ENCODE results near the gene DAGLA.
A peak's percentile ranks its signal among the peaks of the same experiment; 100 is the strongest.
"Not testable (repeated sequence)": the region's sequence is repeated elsewhere in the genome, so short reads cannot be mapped to it uniquely, and the experiment has no call there.

DAGLA gene

DNA sequence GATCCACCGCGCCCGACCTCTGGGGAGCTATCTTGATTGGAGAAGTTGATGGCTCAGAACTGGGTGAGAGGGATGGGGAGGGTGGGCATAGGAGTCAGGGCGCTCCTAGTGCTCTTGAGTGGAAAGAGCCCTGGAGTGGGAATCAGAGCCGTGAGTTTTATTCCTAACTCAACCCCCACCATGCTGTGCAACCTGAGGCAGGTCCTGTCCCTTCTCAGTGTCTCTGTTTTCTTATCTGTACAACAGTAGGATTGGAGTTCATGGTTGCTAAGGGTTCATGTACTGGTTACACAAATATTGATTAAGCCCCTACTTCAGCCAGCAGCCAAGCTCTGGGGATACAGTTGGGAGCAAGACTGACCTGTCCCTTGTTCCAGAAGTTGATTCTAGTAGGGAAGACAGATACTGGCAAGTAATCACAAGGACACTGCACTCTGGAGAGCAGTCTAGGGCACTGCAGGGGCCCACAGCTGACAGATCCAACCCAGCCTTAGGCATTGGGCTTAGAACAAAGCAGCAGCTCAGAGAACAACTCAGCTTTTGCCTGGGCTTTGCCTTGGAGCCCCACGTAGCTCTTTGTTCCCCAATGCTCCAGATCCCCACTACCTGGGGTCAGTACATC lies 12.4 kb upstream of the DAGLA start:
- Histone ChIP-seq H3K4me1 (ENCODE audit: insufficient read depth, low read length) (no peaks in the 10 kb centered on the region), H3K9ac (ENCODE audit: low read depth, low read length) (no peak overlapping the region), H3K36me3 (ENCODE audit: insufficient read depth, low read length) (no peaks in the 10 kb centered on the region), H3K27ac (ENCODE audit: low read depth, low read length) (no peak overlapping the region), H3K27me3 (ENCODE audit: insufficient read depth, low read length) (no peaks in the 10 kb centered on the region), H3K4me3 (ENCODE audit: low read length) (no peak overlapping the region), H3K9me3 (ENCODE audit: insufficient read depth, low read depth, low read length) (no peaks in the 10 kb centered on the region)
- 84% methylated on average over 5 of the region's 6 CpGs for WGBS

DNA sequence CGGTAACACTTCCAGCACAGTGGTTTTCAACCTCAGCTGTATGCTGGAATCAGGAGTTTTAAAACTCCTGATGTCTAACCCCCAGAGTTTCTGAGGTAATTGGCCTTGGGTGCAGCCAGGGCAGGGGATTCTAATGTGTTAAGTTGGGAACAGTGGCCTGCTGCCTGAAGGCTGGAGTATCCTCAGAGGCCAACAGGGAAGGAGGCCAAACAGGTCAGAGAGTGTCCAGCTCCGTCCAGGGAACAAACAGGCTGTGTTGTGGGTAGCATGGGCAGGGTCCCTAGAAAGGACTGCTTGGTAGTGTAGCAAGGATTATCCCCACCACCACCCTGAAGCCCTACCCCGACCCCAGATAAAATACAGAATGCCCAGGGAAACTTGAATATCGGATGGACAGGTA lies 10.8 kb upstream of the DAGLA start:
- Histone ChIP-seq H3K4me3 (ENCODE audit: low read length) (no peak overlapping the region), H3K36me3 (ENCODE audit: insufficient read depth, low read length) (no peaks in the 10 kb centered on the region), H3K9me3 (ENCODE audit: insufficient read depth, low read depth, low read length) (no peaks in the 10 kb centered on the region), H3K27me3 (ENCODE audit: insufficient read depth, low read length) (no peaks in the 10 kb centered on the region), H3K4me1 (ENCODE audit: insufficient read depth, low read length) (no peaks in the 10 kb centered on the region), H3K9ac (ENCODE audit: low read depth, low read length) (no peak overlapping the region), H3K27ac (ENCODE audit: low read depth, low read length) (no peak overlapping the region)
- 89% methylated on average over 3 of the region's 4 CpGs for WGBS

DNA sequence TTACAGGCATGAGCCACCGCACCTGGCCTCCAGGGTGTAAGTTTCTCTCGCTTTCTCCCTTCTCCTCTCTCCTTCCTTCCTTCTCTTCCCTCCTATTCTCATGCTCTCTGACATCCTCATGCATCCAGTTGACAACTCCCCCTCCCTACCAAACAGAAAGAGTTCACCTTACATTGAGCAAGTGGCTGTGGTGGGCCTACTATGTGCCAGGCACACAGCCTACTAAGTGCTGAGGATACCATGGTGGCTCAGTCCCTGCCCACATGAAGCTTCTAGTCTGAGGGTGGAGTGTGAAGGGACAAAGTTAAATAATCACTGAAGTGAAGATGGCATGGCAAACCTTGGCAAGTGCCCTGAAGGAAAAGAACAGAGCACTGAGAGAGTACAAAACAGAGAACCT lies 9.6 kb upstream of the DAGLA start:
- no peaks in the 10 kb centered on the region for H3K27me3 ChIP-seq (ENCODE audit: insufficient read depth, low read length)
- 93% methylated on average over 2 of the region's 2 CpGs for WGBS
- H3K36me3 ChIP-seq (ENCODE audit: insufficient read depth, low read length), result no peaks in the 10 kb centered on the region
- no peak overlapping the region for H3K9ac ChIP-seq (ENCODE audit: low read depth, low read length)
- no peak overlapping the region for H3K27ac ChIP-seq (ENCODE audit: low read depth, low read length)
- H3K4me3 ChIP-seq (ENCODE audit: low read length), result no peak overlapping the region
- no peaks in the 10 kb centered on the region for H3K9me3 ChIP-seq (ENCODE audit: insufficient read depth, low read depth, low read length)
- H3K4me1 ChIP-seq (ENCODE audit: insufficient read depth, low read length), result no peaks in the 10 kb centered on the region

DNA sequence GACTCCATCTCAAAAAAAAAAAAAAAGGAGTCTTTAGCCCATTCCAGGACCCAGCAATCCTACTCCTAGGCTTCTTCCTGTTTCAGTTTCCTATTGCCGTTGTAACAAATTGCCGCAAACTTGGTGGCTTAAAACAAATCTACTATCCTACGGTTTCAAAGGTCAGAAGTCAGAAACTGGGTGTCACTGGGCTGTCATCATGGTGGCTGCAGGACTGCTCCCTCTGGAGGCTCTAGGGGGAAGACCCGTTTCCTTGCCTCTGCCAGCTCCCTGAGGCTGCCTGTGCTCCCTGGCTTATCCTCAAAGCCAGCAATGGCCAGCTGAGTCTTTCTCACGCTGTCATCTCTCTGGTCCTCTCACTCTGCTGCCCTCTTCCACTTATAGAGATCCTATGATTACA lies 8.7 kb upstream of the DAGLA start:
- 51% methylated on average over 5 of the region's 5 CpGs for WGBS
- H3K36me3 ChIP-seq (ENCODE audit: insufficient read depth, low read length), result no peaks in the 10 kb centered on the region
- no peak overlapping the region for H3K4me3 ChIP-seq (ENCODE audit: low read length)
- no peaks in the 10 kb centered on the region for H3K9me3 ChIP-seq (ENCODE audit: insufficient read depth, low read depth, low read length)
- no peak overlapping the region for H3K9ac ChIP-seq (ENCODE audit: low read depth, low read length)
- no peaks in the 10 kb centered on the region for H3K4me1 ChIP-seq (ENCODE audit: insufficient read depth, low read length)
- H3K27me3 ChIP-seq (ENCODE audit: insufficient read depth, low read length), result no peaks in the 10 kb centered on the region
- no peak overlapping the region for H3K27ac ChIP-seq (ENCODE audit: low read depth, low read length)

DNA sequence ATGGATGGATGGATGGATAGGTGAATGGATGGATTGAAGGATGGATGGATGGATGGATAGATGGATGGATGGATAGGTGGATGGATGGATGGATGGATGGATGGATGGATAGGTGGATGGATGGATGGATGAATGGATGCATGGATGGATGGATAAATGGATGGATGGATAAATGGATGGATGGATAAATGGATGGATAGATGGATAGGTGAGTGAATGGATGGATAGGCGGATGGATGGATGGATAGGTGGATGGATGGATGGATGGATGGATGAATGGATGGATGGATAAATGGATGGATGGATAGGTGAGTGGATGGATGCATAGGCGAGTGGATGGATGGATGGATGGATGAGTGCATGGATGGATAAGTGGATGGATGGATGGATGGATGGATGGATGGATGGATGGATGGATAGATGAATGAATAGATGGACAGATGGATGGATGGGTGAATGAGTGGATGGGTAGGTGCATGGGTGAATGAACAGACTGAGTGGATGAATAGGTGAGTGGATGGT lies 6.2 kb upstream of the DAGLA start:
- not testable (repeated sequence) for H3K4me1 ChIP-seq (ENCODE audit: insufficient read depth, low read length); H3K9me3 ChIP-seq (ENCODE audit: insufficient read depth, low read depth, low read length); H3K27ac ChIP-seq (ENCODE audit: low read depth, low read length); H3K27me3 ChIP-seq (ENCODE audit: insufficient read depth, low read length); H3K36me3 ChIP-seq (ENCODE audit: insufficient read depth, low read length); H3K9ac ChIP-seq (ENCODE audit: low read depth, low read length); H3K4me3 ChIP-seq (ENCODE audit: low read length)
- 90% methylated on average over 2 of the region's 2 CpGs for WGBS

DNA sequence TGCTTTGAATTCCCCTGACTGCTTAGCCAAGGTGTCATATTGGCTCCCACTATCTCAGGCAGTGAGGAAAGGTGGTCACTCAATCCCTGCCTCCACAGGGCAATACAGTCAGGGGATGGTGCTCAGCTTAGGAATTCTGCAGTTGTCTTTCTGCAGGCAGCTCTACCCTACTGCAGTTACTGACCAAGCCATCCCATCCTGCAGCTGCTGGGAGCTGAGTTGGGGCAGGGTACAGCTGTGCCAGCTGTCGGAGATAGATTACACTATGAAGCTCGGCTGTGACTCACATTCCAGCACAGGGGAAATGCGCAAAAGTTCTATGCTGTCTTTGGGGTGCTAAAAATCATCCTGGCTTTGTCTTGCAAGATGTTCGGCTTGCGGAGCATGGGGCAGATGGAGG lies 4.4 kb upstream of the DAGLA start:
- H3K9me3 ChIP-seq (ENCODE audit: insufficient read depth, low read depth, low read length), result no peaks in the 10 kb centered on the region
- H3K27ac ChIP-seq (ENCODE audit: low read depth, low read length), result no peak overlapping the region
- no peaks in the 10 kb centered on the region for H3K36me3 ChIP-seq (ENCODE audit: insufficient read depth, low read length)
- WGBS, result 87% methylated on average over 5 of the region's 5 CpGs
- H3K4me1 ChIP-seq (ENCODE audit: insufficient read depth, low read length), result peaks cover 9% of the 10 kb centered on the region
- no peak overlapping the region for H3K9ac ChIP-seq (ENCODE audit: low read depth, low read length)
- no peak overlapping the region for H3K4me3 ChIP-seq (ENCODE audit: low read length)
- H3K27me3 ChIP-seq (ENCODE audit: insufficient read depth, low read length), result peaks cover 4% of the 10 kb centered on the region

DNA sequence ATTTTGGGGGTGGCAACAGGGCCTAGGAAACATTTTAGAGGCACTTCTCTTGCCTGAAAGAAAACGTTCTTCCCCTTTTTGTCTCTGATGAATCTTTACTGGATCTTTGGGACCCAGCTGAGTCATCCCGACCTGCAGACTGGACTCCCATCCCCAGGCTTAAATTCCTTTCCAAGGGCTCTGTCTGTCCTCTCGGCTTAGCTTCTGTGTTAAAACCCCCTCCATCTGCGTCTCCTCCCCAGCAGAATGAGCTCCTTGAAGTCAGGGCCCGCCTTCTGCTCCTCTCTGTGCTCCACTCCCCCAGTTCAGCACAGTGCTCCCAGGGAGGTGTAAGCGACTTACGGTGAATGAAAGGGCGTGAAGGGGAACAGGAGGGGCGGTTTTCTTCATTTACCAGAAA lies 895 bp upstream of the DAGLA start:
- Histone ChIP-seq H3K36me3 (ENCODE audit: insufficient read depth, low read length) (no peaks in the 10 kb centered on the region), H3K9me3 (ENCODE audit: insufficient read depth, low read depth, low read length) (no peaks in the 10 kb centered on the region), H3K4me3 (ENCODE audit: low read length) (no peak overlapping the region), H3K27ac (ENCODE audit: low read depth, low read length) (no peak overlapping the region), H3K9ac (ENCODE audit: low read depth, low read length) (peak overlapping the region; percentile 1; the same call in 1 of the 2 replicates), H3K4me1 (ENCODE audit: insufficient read depth, low read length) (peaks cover 17% of the 10 kb centered on the region), H3K27me3 (ENCODE audit: insufficient read depth, low read length) (peaks cover 12% of the 10 kb centered on the region)
- WGBS, result 26% methylated on average over 5 of the region's 9 CpGs

DNA sequence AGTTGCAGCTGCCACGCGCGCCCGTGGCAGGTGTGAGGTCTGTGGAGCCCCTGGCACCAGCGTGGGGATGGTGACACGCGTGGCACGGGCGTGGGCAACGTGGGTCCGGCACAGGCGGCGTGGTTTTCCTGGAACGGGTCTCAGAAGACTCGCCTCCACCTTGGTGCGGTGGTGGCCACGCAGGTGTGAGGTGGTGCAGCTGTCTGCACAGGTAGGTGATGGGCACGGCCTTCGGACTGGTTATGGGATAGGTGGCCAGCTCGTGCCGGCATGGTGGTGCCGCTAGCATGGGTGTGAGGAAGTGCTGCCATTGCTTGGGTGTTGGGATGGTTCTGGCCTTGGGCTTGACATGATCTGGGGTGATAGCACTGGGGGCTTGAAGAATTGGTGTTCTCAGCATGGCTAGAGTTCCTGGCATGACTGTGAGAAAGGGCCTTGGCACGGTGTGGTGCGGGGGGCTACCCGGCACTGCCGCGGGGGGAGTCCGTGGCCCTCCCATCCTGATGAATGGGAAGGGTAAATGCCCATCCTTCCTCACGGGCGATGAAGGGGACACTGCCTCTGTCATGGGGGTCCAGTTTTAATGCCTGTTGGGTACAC lies 531 bp downstream of the DAGLA start:
- no peak overlapping the region for H3K27ac ChIP-seq (ENCODE audit: low read depth, low read length)
- H3K4me1 ChIP-seq (ENCODE audit: insufficient read depth, low read length), result peaks cover 18% of the 10 kb centered on the region
- H3K9me3 ChIP-seq (ENCODE audit: insufficient read depth, low read depth, low read length), result no peaks in the 10 kb centered on the region
- H3K4me3 ChIP-seq (ENCODE audit: low read length), result peak overlapping the region; percentile 47
- no peak overlapping the region for H3K9ac ChIP-seq (ENCODE audit: low read depth, low read length)
- no peaks in the 10 kb centered on the region for H3K36me3 ChIP-seq (ENCODE audit: insufficient read depth, low read length)
- peaks cover 12% of the 10 kb centered on the region for H3K27me3 ChIP-seq (ENCODE audit: insufficient read depth, low read length)
- 61% methylated on average over 30 of the region's 30 CpGs for WGBS

DNA sequence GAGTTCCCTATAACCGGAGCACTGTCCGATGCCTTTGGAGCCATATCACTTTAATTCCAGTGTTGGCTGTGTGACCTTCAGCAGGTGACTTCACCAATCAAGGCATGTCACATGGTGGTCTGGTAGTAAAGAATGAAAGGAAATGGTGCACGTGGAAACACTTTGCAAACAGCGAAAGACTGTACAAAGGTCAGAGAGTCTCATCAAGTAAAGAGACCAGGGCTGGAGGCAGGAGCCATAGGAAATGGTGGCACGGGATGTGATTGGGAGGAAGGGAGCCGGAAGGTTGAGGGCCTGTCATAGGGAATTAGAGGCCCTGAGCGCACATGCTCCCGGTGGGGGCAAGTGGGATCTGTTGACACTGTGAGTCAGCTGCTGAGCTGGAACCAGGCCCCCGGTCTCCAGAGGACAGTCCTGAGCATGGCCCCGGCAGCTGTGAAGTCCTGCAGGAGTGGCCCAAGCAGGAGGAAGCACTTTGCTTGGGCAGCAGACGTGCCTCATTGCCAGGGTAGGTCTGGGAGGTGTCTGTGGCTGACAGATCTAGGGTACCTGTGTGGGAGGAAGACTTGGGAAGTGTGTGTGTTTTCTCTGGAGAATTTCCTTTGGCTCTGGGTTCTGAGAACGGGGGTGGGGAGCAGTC lies 2.0 kb downstream of the DAGLA start:
- H3K27ac ChIP-seq (ENCODE audit: low read depth, low read length), result no peak overlapping the region
- H3K4me3 ChIP-seq (ENCODE audit: low read length), result no peak overlapping the region
- 80% methylated on average over 12 of the region's 12 CpGs for WGBS
- H3K36me3 ChIP-seq (ENCODE audit: insufficient read depth, low read length), result no peaks in the 10 kb centered on the region
- peaks cover 12% of the 10 kb centered on the region for H3K27me3 ChIP-seq (ENCODE audit: insufficient read depth, low read length)
- H3K4me1 ChIP-seq (ENCODE audit: insufficient read depth, low read length), result peaks cover 18% of the 10 kb centered on the region
- H3K9me3 ChIP-seq (ENCODE audit: insufficient read depth, low read depth, low read length), result no peaks in the 10 kb centered on the region
- H3K9ac ChIP-seq (ENCODE audit: low read depth, low read length), result no peak overlapping the region

DNA sequence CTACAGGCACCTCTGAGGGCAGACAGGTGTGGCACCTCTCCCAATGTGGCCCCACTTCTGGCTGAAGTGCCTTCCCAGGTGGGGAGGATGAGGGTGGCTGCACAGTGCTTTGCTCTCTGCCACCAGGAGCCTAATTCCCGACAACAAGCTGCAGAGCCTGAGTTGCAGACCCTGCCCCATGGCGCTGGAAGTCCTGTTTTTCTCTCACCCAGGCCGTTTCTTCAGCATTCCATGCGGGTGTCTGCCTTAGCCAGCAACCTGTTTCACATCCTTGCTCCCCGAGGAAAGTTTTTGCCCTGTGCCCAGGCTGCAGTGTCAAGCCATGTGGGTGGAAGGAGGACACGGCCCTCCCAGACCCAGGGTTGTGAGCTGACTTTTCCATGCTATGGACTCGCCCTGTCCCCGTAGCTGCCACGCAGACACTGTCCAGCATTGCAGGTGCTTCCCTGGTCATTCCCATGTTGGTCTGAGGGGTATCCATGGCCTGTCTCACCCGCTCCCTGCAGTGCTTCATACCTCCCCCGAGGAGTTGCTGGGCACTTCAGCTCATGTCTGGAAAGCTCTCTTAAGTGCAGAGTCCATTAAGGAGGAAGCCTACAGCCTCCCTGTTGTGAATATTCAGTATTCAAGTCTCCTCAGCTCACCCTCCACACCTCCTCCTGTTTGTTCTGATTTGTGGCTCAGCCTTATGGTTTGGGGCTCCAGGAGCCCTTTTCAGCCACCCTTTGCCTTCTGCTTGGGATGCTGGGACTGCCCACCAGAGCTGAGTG lies 2.9 kb downstream of the DAGLA start:
- WGBS, result 88% methylated on average over 11 of the region's 11 CpGs
- peaks cover 12% of the 10 kb centered on the region for H3K27me3 ChIP-seq (ENCODE audit: insufficient read depth, low read length)
- H3K9me3 ChIP-seq (ENCODE audit: insufficient read depth, low read depth, low read length), result no peaks in the 10 kb centered on the region
- H3K9ac ChIP-seq (ENCODE audit: low read depth, low read length), result no peak overlapping the region
- H3K27ac ChIP-seq (ENCODE audit: low read depth, low read length), result no peak overlapping the region
- H3K4me1 ChIP-seq (ENCODE audit: insufficient read depth, low read length), result peaks cover 18% of the 10 kb centered on the region
- H3K4me3 ChIP-seq (ENCODE audit: low read length), result no peak overlapping the region
- no peaks in the 10 kb centered on the region for H3K36me3 ChIP-seq (ENCODE audit: insufficient read depth, low read length)
